NCI-H1694 (cell line): Measurements from ENCODE around the gene ACSS1.

Experiments
- DNase-seq: peaks from one replicate; lab custom pipeline; 2025; lab: John Stamatoyannopoulos, UW

The ACSS1 gene

DNA sequence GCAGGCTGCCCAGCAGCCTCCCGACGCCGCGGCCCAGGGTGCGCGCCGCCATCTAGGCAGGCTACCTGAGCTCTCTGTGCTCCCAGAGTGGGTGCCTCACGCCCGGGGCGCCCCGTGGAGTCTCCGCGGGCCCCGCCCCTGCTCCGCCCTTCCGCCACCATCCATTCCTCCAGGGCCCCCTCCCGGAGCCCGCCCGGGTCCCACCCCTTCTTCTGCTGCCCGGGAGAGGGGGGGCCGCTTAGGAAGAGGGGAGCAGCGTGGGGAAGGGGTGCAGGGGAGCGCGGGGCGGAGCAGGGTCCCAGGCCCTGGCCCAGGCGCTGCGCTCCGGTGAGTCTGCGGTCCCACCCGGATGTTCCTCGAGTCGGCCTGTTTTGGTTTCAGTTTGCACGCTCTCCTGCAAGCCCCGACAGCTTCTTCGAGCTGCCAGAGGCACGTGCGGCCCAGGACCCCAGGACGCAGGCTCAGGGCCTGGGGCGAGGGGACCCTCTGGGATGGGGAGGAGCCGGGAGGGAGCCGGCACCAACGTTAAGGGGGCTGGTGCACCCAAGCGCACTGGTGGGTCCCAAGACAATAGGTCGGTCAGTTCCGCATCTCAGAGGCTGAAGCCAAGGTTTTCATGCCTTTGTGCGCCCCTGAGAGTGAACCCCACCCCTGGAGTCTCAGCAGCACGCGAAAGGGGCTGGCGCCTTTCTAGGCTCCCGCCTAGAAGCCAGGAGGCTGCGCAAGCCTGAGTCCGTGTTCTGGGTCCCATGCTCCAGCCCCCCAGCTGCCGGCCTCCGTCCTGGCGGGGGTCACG lies at the start of gene ACSS1:
ACSS1 (minus strand) TSS at position 89 of the 796 bp plus-strand sequence; CDS start at position 52, 37 bp downstream.
- no peak for DNase-seq

DNA sequence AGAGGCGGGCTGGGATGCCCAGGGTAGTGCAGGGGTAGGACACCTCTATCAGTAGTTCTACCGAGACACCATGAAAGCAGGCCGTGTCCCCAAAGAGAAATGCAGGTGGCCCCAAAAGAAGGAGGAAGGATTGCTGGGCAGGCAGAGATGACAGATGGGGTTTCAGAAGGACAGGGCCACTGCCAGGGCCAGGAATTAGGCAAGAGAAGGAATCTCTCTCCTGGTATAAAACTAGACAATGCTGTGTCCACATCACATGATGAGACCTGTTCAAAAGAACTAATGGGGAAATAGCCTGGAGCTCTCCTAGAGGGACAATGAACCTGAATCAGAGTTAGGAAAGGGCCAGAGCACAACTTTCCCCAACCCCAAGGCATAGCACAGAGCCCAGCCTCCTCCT lies 45.6 kb upstream of the ACSS1 start:
- DNase-seq: no peak

DNA sequence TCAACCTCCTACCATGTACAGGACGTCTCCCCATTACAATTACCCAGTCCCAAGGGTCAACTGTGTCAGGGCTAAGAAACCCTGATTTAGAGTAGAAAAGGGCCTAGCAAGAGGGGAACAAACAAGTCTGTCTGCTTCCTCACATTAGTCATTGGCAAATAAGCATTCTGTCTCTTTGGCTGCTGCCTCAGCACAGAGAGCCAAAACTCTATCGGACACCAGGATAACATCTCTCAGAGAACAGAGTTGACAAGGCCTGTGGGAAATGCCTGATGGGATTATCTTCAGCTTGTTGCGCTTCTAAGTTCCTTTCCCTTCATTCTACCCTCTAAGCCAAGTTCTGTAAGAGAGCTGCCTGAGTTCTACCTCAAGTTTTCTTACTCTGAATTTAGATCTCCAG lies 43.0 kb upstream of the ACSS1 start:
- DNase-seq: no peak

DNA sequence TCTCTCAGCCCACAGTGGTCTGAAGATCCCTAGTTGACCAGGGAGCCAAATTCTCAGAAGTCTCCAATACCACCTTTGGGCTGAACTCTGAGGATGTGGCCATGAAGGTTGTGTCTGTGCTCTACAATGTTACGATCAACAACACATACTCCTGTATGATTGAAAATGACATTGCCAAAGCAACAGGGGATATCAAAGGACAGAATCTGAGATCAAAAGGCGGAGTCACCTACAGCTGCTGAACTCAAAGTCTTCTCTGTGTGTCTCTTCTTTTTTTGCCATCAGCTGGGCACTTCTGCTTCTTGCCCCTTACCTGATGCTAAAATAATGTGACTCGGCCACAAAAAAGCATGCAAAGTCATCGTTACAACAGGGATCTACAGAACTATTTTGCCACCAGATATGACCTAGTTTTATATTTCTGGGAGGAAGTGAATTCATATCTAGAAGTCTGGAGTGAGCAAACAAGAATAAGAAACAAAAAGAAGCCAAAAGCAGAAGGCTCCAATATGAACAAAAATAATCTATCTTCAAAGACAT lies 41.7 kb upstream of the ACSS1 start:
- DNase-seq: no peak

DNA sequence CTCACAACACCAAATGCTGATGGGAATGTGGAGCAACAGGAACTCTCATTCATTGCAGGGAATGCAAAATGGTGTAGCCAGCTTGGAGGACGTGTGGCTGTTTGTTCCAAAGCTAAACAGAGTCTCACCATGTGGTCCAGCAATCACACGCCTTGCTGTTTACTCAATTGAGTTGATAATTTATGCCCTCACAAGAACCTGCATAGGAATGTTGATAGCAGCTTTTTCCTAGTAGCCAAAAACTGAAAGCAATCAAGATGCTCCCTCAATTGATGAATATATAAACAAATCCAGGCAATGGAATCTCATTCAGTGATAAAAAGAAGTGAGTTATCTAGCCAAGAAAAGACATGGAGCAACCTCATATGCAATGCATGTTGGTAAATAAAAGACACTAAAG lies 39.6 kb upstream of the ACSS1 start:
- DNase-seq: no peak

DNA sequence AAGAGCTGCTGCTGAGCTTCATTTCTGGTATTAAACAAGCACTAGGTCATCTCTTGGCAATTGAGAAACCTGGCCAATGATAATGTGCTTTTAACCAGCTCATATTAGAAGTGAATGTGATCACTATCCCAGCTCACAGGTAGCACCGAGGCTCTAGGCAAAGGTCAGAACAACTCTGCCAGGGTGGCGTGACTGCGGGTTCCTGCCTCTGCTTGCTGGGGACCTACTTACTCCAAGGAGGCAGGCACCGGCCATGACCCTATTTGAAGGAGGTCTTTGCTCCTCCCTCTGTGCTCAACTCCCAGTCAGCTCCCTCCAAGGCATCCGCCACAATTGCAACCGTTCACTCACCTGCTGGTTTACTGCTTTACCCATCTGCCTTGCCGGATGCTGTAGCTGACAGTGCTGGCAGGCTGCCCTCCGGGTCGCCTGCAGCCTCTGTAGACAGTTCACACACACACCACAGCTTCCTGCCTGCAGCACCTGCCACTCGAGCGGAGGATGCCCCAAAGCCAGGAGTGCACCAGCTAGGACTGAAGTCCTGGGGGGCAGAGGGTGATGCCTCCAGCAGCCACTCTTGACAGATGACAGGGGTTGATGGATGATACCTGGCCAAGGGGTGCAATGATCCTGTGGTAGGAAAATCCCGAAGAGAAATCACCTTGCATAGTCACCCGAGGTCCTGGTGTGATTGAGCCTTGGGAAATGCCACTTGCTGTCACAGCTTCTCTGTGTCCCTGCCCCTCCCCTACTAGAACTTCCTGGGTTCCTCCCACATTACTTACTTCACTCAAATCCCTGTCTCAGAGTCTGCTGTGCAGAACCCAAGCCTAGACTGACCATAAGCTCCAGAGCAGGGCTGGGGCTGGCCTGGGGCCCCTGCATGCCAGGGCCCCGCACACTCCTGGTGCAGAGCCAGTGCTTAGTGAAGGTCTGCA lies 32.8 kb upstream of the ACSS1 start:
- peak; percentile 71 for DNase-seq

DNA sequence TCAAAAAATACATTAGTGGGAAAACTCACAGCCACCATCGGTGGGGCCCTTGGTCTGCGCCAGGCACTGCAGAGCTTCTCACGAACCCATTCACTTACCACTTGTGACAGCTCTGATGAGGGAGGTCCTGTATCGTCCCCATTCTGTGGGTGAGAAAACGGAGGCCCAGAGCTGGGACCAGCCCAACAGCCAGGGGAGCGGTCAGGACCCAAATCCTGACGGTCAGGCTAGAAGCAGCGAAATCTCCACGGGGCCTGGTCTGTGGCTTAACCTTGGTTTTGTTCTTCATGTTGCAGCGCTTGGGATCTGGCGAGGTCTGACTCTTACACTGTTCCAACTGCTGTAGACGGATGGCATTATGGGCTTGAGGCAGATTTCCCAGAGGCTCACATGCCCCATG lies 31.7 kb upstream of the ACSS1 start:
- no peak for DNase-seq

DNA sequence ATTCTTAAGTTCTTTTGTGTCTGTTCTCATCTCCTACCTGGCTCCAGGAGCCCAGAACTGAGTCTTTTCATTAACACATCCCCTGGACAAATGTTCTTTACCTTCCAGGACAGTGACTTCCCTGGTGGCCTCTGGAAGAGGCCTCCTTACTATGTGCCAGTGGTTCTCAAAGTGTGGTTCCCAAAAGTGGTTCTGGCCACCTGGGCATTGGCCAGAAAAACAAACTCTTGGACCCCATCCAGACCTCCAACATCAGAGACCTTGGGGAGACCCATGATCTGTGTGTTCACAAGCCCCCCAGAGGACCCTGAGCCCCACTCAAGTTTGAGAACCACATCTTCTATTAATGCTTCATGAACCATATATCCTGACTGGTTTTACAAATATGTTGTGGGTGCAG lies 31.2 kb upstream of the ACSS1 start:
- no peak for DNase-seq

DNA sequence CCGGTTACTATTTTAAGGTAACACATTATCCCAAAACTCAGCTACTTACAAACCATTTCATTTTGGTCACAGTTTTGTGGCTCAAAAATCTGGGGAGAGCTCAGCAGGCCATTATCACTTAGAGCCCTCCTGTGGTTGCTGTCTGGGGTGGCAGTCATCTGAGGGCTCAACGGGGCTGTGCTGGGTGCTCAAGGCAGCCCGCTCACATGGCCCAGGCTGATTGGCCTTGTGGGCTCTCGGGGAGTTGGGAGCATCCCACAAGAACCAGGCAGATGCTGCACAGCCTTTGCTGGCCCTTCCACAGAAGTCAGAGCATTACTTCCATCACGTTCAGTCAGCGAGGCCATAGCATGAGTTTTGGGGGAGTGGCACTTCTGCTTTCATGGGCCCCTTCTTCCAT lies 30.3 kb upstream of the ACSS1 start:
- no peak for DNase-seq

DNA sequence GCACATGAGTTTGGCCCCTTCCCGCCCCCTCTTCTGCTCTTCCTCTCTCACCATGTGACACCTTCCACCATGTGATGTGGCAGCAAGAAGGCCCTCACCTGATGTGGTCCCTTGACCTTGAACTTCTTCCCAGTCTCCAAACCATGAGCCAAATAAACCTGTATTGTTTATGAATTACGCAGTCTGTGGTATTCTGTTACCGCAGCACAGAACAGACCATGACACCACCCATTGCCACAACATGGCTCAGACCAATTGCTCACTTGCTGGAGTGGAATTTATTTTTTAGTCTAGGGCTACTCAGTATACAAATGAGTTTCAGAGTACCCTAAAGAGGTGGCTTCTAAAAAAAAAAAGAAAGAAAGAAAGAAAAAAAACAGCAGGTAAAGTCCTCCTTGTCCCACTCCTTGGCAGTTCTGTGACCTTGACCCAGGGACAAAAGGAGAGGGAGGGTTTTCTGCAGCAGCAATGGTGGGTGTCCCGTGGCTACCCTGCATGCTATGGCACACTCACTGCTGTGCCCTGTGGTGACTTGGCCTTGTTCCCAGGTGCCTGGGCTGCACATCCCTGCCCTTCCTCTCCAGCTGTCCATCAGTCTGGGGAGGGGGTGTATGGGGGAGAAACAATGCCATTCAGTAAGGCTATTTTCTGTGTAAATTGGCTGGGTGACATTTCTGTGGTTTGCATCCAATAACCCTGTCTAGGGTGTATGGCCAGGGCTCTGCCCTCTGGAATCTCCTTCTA lies 29.4 kb upstream of the ACSS1 start:
- no peak for DNase-seq

DNA sequence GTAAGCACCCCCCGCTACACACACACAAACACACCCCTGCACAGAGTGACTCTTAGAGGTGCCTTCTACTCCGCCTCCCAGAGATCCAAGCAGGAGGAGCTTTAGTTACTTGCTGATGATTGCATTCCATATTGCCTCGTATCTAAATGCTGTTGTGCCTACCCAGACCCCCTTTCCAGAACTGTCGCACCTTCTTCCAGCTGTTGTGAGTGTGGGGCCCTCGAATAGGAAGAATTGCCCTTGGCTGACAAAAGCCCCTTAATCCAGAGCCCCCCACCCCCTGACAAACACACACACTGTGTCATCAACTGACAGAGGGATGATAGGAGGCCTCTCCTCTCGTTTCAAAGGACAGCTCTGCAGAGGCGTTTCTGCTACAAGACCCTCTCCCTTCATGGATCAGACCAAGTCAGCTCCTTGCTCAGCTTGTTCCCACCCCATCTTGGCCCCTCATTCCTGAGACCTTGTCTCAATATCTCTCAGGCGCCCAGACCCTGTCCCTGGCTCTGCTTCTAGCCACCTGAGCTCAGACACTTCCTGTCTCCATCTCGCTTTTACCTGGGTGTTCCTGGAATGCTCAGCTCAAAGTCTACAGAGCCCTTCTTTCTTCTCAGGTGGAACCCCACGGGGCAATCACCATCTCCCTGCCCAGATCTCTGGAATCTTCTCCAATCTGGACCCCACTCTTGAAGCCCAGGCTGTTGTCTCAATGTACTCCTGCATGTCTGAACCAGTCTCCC lies 28.0 kb upstream of the ACSS1 start:
- DNase-seq: no peak

DNA sequence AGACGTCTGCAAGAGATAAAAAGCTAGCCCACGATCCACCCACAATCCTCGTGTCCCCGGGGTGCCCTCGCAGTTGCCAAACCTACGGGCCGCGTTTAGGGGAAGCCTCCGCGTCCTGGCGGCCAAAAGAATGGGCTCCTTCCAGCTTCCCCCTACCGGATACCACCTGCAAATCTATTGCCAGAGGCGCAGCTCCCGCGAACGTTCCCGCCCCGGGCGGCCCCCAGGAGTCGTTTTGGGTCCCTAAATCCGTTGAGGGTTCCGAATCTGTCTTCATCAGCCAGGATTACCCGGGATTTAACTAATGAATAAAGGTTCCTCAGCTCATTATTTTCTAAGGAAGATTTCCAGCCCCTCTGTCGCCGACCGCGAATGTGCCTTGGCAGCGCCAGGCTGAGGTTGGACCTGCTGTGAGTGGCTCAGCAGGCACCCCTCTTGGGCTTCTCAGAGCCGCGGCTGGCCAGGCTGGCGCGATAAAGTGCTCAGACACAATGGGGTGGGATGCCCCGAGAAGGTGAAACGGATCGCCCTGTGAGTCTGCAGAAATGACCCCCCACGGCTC lies 26.8 kb upstream of the ACSS1 start:
- DNase-seq: no peak

DNA sequence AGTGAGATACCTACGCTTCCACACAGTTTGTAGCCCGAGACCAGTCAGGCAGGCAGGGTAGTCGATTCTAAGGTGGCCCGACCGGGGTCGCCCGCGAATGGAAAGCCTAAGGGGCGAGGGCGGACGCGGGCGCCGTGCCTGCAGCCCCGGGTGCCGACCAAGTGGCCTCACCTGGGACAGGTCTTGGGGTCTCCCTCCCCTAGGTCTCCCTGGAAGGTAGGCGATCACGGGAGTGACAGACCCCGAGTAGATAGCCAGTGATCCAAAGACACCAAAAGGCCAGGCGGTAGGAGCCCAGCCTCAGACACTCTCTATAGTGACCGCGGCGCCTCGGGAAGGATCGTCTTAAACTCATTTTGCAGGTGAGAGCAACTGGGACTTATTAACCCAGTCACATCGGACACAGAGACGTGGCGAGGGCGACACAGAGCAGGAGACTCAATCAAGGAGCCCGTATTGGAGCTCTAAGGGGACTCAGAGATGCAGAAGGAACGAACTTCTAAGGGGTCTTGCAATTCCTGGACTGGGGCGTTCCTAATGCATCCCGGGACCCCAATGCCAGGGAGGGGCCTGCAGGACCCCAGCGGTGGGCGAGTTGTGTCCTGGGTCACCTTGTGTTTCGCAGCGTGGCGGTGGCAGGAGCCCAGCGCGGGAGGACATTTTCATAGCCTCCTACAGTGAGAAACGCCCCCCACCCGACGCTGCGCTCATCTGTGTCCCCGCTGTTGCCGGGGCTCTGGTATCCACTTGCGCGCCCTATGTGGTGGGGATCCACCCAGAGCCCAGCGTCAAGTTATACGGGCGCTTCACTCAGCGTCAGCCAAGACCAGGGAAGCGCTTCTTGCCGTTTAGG lies 26.1 kb upstream of the ACSS1 start:
- DNase-seq: no peak

DNA sequence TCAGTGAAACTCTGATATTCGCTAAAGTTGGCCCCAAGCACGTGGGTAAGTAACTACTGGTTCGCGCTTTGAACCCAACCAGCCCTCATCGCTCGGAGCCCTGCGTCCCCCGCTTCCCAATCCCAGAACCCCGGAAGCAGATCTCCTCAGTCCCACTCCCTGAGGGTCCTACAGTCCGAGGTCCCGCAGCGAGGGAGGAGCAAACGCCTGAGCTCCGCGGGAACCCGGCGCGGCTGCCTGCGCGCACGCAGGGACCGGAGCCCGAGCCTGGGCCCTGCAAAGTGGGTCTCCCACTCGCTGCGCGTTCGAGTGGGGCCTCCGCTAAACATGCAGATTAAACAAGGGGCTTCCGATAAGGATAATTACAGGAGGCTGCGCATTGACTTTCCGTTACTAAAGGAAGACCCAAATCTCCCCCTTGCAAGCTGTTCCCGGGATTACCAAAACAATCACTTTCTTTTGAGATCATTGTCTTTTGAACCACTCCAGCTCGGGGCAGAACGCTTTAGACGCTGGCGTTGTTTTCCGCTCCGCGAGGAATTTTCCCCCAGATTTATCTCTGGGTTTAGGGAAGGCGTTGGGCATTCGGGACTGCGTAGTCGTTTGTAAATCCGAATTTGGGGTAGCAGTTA lies 25.3 kb upstream of the ACSS1 start:
- no peak for DNase-seq

DNA sequence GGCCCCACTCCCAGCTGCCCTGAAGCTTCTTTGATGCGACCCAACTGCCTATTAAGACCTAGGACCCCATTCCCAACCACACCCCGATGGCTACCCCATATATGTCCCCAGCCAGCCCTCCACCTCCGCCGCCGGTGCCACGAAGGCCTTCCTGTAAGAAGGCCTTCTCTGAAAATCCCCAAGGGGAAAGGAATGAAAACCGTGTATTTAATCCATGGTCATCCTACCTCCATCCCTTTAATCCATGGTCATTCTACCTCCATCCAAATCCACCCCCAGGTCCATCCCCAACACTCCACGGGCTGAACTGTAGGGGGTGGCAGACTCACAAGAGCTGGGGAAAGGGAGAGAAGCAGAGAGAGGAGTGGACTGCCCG lies 24.5 kb upstream of the ACSS1 start:
- no peak for DNase-seq

DNA sequence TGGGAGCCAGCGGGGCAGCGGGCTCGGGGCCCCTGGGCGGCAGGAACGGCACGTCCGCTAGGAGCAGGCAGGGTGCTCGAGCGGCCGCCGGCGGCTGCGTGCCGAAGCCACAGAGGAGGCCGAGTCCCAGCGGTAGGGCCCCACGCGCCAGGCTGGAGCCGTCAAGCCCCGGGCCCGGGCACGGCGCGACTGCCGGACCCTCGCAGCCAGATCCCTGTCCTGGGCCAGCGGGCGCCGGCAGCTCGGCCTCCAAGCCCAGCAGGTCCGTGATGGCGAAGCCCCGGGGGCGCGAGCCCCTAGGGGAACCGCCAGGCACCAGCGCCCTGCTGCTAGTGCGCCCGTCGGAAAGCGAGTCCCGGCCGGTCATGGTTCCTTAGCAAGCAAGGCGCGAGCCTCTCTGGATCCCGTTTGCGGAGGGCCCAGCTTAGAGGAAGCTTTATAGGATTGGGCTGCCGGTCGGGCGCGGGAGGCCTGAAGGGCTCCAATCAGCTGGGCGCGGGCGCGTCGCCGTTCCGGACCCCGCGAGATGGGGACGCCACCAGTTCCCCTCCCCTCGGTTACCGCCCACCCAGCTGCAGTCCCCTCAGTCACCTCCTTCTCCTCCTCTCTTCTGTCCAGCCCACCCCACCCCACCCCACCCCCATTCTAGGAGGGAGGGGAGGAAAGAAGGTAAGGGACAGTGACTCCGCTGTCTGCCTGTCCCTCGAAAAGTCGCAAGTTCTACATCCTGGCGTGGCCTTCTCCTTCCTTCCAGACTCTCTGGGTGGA lies 24.0 kb upstream of the ACSS1 start, which contains the start of gene VSX1:
VSX1 (minus strand) TSS at position 412 of the 768 bp plus-strand sequence; CDS start at position 367, 45 bp downstream.
- no peak for DNase-seq

DNA sequence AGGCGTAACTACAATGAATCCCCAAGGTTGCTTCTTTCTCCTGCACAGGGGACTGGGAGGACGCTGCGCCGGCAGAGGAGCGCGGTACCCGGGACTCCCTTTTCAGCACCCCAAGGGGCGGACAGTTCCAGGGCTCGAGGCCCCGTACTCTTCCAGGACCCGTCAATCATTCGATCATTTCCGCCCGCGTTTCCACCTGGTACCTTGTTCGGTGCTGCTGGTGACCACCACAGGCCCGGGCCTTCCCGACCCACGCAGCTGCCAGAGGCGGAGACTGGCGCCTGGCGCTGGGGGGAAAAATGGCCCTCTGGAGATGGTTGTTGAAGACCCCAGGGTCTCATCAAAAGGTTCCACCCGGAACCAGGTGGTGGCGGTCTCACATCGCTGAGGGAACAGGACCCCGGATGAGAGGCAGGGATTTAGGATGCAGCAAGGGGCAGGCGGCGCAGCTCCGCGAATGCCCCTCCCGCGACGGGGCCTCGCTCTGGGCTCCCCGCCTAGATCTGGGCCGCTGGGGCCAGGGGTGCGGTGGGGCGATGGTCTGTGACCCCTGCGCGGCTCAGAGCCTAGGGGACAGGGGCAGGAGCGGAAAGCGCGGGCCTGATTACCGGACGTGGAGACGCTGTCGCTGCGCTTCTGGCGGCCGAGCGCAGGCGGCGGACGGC lies 23.3 kb upstream of the ACSS1 start:
- no peak for DNase-seq

DNA sequence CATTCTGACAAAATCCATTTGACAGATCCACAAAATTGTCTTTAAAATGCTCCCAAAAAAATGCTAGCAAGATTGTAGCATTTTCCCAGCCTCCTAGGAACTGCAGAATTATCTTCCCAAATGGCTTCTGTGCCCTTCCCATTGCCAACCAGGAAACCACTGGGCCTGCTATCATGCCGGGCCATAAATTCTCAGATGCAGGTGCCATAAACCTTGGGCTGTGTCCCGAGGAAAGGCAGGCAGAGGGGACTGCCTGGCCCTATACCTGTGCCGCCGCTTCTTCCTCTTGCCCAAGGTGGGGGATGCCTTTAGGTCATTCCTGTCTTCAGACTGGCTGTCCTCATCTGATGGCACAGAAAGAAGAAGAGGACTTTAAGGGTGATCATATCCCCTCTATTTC lies 21.2 kb upstream of the ACSS1 start:
- no peak for DNase-seq
